GM18499 (cell line): ENCODE results near the gene RSRC1.
"Not testable (repeated sequence)": the region's sequence is repeated elsewhere in the genome, so short reads cannot be mapped to it uniquely, and the experiment has no call there.

ENCODE experiments used
- ATAC-seq: cut with Tn5 transposase; IDR thresholded peaks from one replicate; pipeline ENCODE4 v1.9.1; 2021; ENCODE audit warnings: moderate number of reproducible peaks; ENCODE audit not compliant: insufficient read depth, unreplicated experiment

Gene RSRC1

GRCh38 chr3:158369279-158369678 is 259.4 kb downstream of the RSRC1 start:
- no peak for ATAC-seq

DNA sequence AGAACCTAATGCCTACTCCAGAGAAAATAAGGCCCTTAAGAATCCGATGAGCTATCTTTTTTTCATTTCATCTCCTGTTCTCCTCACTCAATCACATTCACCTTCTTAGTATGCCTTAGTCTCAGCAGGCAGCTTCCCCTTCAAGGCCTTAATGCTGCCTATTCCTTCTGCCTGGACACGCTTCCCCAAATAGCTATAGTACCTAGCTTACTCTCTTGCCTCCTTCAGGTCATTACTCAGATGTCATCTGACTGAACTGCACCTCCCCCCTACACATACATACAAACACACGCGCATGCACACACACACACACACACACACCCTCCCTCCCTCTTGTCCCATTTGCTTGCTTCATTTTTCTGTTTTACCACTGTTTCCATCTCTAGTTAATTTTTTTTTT is 269.6 kb downstream of the RSRC1 start:
- ATAC-seq, result no peak

- ATAC-seq, result no peak
Measured at GRCh38 chr3:158381262-158381868, 271.5 kb downstream of the RSRC1 start.

DNA sequence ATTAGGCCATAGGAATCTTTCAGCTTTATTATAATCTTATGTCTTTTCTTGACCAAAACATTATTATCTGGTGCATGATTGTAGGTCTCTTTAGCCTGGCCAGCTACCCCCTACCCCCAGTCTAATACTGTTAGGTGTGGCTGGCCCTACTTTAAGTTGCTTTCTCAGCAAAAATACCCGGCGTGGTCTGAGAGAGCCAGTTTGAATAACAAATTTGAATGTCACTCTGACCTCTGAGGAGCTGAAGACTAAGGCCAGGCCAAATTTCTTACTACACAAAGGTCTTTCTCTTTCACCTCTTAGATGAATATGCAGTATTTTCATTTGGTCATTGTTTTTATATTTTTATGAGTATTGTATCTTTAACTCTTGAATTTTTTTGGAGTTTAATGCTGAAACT is 272.6 kb downstream of the RSRC1 start:
- ATAC-seq, result no peak

- peak; percentile 96 for ATAC-seq
Measured at GRCh38 chr3:158384019-158384418, 274.1 kb downstream of the RSRC1 start.

- ATAC-seq, result no peak
Measured at GRCh38 chr3:158395421-158395820, 285.5 kb downstream of the RSRC1 start.

DNA sequence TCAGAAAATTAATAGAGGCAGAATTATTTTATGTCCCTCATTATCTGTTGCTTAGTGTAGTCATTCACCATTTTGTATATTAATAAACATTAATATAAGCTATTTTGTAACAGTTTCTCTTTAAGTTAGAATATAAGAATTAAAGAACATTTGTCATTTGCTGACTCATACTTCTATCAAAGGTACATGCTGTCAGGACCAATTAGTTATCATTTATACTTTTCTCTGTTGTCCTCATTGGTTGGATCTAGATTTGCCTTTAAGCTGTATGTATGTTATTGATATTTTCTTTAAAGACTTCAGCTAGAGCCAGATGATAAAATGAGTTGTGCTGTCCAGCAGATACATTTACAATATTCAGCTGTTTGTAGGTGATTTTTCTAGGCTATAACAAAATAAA is 292.7 kb downstream of the RSRC1 start:
- ATAC-seq, result no peak

DNA sequence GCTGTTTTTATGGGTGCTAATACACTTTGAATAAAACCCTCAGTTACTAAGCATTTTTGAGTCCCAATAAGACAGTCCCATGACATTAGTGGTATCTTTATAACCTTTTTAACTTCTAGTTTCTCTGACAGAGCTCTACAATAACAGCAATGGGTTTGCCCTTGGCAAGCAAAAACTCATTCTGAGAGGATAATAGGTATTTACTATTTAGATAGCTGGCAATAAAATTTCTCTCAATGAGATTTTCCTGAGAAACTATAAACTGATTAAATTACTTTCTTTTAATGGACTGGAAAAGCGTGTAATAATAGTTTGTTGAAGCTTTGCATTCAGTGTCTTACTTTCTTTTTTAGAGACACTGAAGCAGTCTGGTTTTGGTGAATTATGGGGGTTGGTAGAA is 293.1 kb downstream of the RSRC1 start:
- ATAC-seq, result no peak

DNA sequence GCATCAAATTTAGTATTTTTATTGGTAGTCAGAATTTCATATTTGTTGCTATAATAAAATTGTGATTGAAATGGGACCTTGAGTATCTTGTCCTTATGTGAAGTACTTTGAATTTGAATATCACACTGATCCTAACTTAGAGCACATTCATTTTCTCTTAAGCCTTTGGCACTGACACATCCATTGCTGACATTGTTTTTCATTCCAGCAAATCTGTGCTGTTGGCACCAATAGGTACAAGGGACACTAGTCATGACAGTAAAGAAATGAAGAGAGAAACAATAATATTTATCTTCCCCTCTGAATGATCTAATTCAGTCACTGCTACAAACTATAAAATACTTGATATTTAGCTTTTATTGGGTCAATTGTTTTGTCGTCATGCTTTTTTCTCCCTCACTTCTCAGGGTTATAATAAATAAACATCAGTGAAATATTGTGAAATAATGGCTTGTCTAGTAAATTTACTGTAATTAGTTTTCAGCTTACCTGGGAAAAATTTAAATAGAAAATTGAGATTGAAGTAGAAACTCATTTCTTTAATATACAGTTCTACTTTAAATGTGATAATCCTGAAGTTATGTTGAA is 294.3 kb downstream of the RSRC1 start:
- ATAC-seq, result no peak

DNA sequence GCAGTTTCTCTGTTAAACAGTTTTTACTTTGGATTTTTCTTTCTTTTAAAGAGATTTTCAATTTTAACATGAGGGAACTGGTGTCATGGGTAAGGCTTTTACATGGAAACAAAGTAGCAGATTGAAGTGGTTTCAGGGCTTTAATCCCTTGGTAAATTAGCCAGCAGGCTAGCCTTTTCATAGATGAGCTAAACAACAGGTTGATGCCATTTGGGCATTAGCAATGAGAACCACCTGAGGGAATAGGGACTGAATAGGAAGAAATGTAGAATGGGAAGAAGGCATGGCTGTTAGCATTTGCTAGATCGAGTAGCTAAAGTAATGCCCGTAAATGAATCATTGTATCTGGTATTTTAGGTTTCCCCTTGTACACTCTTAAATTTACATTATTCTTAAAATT is 295.6 kb downstream of the RSRC1 start:
- ATAC-seq, result no peak

DNA sequence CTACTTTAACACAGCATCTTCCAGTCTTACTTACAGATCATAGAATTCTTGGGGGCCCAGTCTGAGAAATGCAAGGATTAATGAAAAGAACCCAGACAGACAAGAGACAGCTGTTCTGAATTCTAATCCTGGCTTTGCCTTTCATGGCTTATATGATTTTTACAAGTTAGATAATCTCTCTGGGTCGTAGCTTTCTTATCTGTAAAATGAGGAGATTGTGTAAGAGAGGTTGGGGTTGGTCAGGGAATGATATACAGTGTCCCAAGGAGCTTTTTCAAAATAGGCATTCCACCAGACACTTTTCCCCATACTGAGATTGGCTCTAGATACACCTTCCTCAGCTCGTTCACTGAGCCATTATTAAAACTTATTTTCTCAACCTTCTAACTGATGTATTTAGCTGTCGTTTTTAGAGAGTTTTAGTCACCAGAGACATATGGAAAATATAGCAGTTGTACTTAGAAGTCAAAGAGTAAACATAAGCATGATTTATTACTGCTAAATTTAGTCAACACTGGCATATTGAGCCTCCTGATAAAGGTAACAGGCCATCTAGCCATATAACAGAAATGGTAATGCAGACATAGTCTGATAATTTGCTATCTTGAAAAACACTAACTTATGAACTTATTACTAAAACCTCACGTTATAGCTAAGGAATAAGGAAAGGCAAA is 298.1 kb downstream of the RSRC1 start:
- ATAC-seq, result no peak

GRCh38 chr3:158408518-158408897 is 298.6 kb downstream of the RSRC1 start:
- ATAC-seq, result not testable (repeated sequence)

DNA sequence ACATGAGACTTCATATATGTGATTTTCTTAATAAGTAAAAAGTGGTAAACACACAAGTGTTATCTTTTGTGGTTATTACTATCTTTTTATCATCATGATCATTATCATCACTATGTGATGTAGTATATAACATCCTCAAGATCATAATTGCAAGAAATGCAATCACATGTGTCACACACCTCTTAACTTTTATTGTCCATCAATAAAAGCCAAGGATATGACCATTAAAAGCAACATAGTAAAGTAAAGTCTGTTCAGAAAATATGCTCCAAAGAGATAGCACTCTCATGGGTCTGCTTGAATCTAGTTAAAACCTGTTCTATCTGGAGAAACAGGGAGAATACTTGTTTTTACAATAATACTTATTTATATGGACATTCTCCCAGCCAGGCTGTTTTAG is 308.1 kb downstream of the RSRC1 start:
- no peak for ATAC-seq

DNA sequence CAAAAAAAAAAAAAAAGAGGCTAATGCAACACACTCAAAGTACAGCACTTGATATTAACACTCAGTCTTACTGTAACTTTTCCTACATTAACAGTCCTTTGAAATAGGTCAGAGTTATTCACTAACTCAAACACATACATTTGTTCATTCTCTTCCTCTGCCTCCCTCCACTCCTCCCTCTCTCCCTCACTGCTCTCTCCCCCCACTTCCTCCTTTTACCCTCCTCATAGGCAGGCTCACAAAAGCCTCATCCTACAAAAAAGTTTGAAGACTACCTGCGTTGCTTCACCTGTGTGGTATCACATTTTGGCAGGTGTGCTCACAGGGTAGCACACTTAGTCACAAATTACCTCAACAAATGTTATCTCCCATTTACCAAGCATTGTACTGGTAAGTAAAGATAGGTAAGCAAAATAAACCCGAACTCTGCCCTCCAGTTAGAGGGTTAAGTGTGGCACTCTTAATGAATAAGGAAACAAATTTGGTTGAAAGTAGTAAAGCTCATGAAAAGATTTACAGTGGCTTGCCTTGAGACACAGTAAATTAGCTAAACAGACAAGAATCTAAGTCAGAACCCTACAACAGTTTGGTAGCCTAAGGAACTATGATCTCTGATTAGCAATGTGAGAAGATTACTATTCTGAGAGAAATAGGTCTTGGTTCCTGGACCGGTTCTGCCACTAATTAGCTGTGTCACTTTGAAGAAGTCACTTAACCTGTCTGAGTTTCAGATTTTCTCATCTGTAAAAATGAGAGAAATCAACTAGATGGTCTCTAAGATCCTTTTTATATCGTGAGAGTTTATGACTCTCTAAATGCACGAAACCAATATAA is 310.1 kb downstream of the RSRC1 start:
- no peak for ATAC-seq

GRCh38 chr3:158420654-158421396 is 310.9 kb downstream of the RSRC1 start:
- ATAC-seq, result peak; percentile 96

- ATAC-seq, result no peak
Measured at GRCh38 chr3:158430448-158430847, 320.6 kb downstream of the RSRC1 start.

DNA sequence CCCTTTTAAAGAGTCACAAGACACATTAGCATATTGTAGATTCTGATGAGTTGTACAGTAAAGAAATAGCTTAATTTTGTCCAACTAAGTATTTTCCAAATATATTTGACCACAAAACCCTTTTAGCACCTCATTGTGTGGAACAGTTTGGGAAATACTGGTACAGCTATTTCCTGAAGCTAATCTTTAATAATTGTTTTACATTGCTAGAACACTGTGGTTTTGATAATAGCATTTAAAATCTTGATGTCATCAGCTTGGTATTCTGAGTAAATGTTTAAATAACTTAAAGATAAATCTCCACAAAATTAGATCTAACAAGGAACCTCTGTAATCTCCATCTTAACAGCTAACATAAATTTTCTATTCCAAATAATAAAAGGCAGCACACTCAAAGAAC is 321.1 kb downstream of the RSRC1 start:
- no peak for ATAC-seq

GRCh38 chr3:158431829-158432228 is 321.9 kb downstream of the RSRC1 start:
- no peak for ATAC-seq

DNA sequence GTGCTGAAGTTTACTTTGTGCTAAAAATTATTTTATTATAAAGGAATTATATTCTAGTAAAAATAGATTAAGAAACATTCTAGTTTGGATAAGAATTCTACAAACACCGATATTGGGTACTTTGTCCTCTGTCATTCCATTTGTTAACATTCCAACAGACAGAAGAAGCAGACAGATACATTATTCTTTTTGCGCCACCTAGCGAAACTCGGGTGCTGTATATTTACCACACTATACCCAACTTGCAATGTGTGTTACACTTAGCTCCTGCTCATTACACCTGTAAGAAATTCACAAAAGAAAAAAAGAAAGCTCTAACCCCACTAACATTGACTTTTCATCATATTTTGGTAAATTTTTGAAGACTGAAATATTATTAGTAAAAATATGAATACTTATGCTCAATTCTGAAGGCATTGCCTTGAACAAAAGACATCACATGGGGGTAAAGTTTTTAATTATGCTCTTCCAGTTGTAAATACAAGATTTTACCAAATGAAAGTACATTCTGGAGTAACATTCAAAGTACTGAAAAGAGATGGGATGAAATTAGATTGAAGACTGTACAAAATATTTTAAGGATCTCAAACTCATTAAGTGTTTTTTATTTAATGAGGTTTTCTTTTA is 324.6 kb downstream of the RSRC1 start:
- ATAC-seq, result peak; percentile 76

DNA sequence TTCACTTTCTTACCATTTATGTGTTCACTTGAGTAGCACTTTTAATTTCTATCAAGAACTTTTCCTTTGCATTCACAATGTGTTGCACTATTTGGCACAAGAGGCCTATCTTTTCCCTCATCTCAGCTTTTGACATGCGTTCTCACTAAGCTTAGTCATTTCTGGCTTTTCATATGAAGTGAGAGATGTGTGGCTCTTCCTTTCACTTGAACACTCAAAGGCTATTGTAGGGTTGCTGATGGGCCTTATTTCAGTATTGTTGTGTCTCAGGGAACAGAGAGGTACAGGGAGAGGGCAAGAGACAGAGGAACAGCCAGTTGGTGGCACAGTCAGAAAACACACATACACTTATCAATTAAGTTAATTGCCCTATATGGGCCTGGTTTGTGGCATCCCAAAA is 333.7 kb downstream of the RSRC1 start:
- peak; percentile 96 for ATAC-seq
